GM19463 (cell line): ENCODE measurements around the gene ALCAM.
A peak's percentile ranks its signal among the peaks of the same experiment; 100 is the strongest.

Source experiments
- ATAC-seq: cut with Tn5 transposase; IDR thresholded peaks from one replicate; pipeline ENCODE4 v1.9.1; 2021; ENCODE audit warnings: mild to moderate bottlenecking, moderate library complexity; ENCODE audit not compliant: unreplicated experiment

The ALCAM gene

DNA sequence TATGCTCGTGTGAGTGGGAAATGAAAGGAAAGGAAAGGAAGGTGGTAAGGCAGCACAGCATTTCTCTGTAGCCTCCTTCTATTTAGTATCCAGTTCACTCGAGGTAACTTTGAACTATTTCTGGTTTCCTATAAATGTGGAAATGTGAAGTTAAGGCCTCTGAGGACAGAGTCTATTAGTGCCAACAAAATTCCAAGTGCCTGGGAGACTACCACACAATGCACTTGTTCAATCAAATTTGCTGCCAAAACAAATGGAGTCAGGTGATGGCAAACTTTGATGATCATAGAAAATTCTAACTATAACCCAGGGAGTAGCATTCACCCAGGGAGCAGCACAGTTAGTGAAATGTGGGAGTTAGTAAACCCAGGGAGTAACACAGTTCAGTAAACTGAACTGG is 155.1 kb downstream of the ALCAM start:
- ATAC-seq = no peak

GRCh38 chr3:105523501-105523900 is 156.8 kb downstream of the ALCAM start:
- ATAC-seq = no peak

GRCh38 chr3:105525531-105525930 is 158.8 kb downstream of the ALCAM start:
- ATAC-seq = no peak

DNA sequence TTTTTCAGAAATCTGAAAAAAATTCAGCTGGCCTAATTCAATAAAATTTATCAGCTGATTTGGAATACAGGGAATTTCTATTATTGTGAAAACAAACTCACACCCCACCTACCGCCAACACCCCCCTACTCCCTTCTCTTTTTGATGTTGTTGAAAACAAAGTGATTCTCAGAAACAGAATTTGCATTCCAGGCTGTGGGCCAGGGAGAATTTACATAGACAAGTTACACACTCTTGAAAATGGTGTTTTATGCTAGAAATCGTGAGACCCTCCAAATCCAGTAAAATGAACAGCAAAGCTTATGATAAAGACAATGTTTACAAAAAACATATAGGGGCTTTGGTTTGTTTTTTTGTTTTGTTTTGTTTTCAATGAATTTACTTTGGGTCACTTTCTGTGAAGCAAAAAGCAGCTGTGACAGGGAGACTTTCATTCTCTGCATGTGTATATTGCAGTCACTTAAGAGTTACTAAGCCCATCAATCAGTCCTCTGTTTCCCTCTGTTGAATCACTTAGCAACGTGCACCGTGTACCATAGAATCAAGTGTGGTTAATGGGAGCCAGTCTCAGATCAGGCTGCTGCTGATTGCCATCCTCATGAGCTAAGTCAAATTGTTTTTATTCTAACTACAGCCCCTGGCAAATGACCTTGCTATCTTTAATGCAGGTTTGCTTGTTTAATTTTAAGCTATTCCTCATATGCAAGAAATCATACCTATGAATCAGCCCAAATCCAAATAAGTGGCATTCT is 159.8 kb downstream of the ALCAM start:
- ATAC-seq = no peak

DNA sequence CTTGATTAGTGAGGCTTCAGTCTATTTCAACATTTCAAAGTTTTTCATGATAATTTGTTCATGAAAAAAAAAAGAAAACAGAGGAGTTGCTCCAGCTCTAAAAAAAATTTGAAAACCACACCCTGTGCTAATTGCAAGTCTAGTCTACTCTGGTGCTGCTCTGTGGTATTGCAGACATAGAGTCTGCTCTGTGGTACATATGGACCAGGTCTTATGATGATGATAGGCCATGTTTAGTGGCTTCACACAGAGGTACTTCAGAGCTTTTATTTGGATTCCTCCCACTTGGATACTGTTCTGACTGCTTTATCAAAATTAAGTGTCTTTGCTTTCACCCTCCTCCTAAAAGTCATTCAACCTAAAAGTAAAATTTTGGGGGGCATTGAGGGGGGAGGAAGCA is 160.8 kb downstream of the ALCAM start:
- ATAC-seq = no peak

GRCh38 chr3:105527949-105528348 is 161.2 kb downstream of the ALCAM start:
- peak; percentile 66 for ATAC-seq

GRCh38 chr3:105528955-105529354 is 162.2 kb downstream of the ALCAM start:
- no peak for ATAC-seq

- no peak for ATAC-seq
Measured at GRCh38 chr3:105529456-105529855, 162.7 kb downstream of the ALCAM start.

- no peak for ATAC-seq
Measured at GRCh38 chr3:105532251-105532650, 165.5 kb downstream of the ALCAM start.

- ATAC-seq = no peak
Measured at GRCh38 chr3:105533960-105534359, 167.3 kb downstream of the ALCAM start.

GRCh38 chr3:105534491-105534890 is 167.8 kb downstream of the ALCAM start:
- ATAC-seq = no peak

DNA sequence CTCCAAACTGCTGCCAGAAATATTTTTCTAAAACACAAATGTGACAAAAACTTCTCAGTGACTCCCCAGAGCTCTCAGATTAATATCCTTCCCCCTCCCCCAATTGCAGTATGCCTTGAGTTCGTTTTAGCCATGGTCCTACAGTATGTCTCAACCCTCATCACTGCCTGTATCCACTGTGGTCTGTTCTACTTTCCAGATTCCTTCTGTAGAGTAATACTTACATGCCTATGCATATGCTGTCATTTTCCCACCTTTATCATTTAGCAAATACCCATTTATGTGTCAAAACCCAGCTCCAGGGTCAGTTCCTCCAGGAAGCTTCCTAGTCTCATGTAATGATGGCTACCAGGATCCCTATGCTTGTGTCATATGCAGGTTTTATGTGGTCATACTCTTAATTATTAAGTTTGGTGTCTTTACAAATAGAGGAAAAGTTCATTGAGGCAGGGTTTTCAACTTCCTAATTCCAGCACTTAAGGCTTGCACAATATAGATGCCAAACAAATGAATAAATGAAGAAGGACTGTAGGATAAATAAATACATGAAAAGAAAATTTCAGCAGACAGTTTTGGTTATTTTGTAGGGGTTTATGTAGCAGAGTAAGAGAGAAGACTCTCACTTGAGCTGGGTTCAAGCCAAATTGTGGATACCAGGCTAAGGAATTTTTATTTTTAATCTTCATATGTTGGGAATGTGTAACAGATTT is 170.8 kb downstream of the ALCAM start:
- ATAC-seq = no peak

DNA sequence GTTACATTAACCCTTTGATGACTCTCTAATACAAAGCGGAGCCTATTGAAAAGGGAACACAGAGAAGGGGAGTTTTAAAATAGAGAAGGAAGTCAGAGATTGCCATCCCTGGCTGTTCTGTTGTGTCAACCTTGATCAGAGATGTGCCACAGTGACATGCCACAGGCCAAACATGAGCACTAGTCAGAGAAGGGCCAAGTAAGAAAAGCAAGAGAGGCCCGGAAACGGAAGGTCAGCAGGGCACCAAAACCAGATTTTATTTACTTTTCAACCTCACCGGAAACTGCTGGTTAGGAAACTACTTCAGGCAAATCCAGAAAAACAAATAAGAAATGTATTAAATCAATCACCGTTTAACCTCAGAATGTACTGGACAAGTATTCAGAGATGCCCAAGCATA is 171.8 kb downstream of the ALCAM start:
- ATAC-seq = no peak

GRCh38 chr3:105539897-105540296 is 173.2 kb downstream of the ALCAM start:
- no peak for ATAC-seq

DNA sequence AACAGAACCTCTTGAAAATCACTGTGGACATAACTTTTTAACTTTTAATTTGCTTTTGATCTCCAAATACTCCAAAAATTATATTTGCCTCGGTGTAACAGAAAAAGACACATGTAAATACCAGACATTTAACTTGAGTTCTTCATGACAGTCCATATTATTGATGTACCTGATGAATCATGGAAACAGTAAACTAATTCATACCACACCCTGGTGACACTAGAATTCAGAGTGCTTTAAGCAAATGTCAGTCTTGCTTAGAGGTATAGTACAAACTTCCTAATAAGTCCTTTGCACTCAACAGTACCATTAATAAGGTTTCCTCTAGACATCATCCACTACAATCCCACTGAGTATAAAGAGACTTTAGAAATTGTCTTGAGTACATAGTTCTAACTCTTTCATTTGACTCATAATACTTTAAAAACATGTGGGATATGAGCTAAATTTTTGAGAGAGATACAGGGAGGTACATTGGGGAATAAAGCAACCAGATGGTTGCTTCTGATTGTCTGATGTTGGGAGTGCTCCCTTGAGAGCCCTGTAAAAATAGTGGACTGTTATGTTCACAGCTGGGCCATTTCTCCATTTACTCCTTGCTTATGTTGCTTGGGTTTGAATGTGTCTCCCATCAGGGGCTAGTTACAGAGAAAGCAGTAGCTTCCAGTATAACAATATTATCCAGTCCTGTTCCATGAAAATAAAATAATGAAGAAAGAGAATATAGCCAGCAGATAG is 175.7 kb downstream of the ALCAM start:
- no peak for ATAC-seq

GRCh38 chr3:105545051-105545450 is 178.3 kb downstream of the ALCAM start:
- no peak for ATAC-seq

GRCh38 chr3:105553851-105554250 is 187.1 kb downstream of the ALCAM start:
- ATAC-seq = no peak

- ATAC-seq = no peak
Measured at GRCh38 chr3:105555206-105555605, 188.5 kb downstream of the ALCAM start.

GRCh38 chr3:105559856-105560255 is 193.1 kb downstream of the ALCAM start:
- ATAC-seq = no peak

DNA sequence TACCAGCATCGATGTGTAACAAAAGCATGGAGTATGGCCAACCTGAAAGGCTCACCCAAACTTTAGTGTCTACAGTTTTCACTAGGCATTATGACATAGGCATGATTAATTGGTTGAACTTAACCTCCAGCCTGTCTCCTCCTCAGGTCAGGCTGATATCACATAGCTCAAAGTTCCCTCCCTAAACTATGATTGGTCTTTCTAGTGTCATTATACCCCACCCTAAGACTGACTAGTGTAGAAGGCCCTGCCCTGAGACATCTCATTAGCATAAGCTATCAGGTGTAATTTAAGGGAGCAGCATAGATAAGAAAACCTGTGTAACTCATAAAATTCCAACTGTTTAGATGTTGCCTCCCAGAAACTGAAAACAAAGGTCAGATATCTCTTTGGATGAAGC is 195.2 kb downstream of the ALCAM start:
- no peak for ATAC-seq

DNA sequence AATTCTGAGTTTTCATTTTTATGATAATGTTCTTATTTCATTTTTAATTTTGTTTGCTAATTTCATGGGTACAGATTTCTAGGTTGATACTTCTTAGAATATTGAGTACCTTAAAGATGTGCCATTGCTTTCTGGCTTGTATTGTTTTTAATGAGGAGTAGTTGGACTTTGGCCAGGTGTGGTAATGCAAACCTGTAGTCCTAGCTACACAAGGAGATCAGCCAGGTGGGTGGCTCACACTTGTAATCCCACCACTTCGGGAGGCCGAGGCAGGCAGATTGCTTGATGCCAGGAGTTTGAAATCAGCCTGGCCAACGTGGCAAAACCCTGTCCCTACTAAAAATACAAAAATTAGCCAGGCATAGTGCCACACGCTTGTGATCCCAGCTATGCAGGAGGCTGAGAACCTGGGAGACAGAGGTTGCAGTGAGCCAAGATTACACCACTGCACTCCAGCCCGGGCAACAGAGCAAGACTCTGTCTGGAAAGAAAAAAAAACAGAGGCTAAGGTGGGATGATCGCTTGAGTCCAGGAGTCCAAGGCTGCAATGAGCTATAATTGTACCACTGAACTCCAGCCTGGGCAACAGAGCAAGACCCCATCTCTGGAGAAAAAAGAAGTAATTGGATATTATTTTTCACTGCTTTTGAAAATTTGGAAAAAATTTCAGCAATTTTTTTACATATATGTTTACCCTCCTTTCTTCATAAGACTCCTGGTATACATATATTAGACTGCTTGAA is 198.0 kb downstream of the ALCAM start:
- no peak for ATAC-seq
